Cerebellar cortex (tissue), 1 donor: ENCODE measurements around the gene TWNK.
A peak's percentile ranks its signal among the peaks of the same experiment; 100 is the strongest.

Experiments used
- DNase-seq: peaks from one replicate; pipeline ENCODE4 v3.0.0-alpha.2; 2015; ENCODE audit warnings: low spot score

Gene TWNK

GRCh38 chr10:101011517-101012423 lies 24.4 kb downstream of the TWNK start:
- peak; percentile 73 for DNase-seq

DNA sequence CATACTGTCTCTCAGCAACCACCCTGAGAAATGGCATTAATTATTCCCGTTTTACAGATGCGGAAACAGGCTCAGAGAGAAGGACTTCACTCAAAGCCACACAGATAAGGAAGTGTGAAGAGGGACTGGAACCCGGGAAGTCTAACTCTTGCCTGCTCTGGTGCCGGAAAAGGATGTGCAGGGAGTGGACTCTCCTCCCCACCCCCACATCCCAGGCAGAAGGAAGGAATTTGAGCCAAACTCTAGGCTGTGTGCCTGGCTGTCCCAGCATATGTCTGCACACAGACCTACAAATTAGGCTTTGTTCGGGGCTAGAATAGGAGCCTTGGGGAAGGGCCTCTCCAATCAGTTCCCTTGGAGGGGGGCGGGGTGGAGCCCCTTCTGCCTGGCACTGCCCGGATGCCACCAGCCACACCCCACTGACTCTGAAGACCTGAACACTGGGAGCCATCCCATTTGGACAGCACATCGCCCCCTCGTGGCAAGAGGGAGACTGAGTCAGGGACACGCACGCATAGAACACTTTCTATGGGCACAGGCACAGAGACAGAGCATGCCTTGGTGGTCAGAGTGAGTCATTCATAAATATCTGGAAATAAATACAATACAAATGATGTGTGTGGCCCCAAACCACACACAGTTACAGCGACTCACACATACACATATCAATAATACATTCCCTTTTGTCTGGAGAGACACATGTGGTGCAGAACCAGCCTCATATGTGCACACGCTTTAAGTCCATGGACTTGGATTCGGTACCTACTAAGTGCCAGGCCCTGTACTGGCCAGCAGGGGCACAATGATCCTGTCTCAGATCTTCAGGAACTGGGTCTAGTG lies 25.4 kb downstream of the TWNK start:
- DNase-seq, result peak; percentile 94

DNA sequence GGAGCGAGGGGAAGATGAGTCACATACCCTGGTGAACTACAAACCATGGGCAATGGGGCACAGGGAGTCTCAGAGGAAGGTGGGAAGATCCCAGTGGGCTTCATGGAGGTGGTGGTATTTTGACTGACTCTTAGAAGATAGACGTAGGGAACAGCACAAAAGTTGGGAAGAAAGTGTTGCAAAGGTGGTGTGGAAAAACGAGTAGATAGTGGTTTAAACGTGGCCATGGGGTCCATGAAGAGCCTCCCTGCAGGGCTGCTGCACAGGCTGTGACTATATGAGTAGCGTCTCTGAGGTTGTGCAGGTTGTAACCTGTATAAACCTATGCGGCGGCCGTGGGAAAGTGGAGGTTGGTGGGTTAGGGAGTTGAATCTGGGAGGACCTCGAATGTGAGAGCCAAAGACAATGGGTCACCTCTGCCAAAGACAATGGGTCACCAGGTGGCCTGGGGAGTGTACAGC lies 26.1 kb downstream of the TWNK start:
- no peak for DNase-seq

DNA sequence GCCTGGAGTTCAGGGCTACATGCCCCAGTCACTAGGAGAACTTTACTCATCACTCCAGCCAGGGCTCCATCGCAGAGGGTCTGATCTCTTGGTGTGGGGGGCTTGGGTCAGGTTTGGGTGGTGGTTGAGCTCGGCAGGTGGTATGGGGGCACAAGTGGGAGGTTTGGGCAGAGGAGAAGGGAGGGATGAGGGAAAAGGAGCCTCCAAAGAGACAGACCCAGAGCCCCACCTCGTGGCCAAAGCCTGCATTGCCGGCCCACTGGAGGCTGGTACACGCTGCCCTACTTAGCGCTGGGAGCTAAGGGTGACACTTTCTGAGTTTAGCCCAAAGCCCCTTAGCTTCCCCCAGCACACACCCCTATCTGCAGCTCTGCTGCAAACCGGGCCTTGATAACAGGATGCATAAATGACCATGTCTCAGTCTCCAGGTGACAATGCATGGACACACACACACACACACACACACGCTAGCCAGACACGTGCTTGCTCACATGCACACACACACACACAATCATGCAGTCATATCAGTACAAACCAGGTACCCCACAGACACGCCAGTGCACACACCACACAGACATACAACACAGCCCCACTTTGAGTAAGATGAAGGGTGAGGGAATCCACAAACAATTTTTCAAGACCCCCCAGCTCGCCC lies 27.0 kb downstream of the TWNK start:
- peak; percentile 82 for DNase-seq

DNA sequence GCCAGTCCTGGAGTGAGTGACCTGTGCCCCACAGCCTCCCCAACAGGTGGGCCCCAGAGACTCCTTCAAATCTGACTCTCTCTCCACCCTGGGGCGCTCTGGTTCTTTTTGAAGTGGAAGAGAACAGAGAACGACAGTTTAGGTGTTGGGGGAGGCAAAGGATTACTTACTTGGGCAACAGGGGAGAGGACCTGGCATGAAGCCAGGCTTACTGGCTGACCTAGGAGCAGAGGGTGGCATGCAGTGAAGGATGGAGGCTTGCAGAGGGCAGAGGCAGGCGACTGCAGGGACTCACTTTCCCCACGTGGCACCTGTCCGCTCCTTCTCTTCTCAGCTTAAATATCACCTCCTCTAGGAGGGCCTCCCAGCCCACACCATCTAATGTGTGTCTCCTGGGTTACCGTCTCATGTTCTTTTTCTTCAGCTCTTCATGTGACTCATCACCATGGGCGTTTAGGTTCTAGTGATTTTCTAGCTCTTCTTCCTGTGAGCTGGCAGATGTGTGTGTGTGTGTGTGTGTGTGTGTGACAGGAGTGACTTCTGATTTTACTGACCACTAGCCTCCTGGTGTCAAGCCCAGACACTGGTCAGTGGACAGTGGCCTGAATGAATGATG lies 27.7 kb downstream of the TWNK start:
- no peak for DNase-seq

- no peak for DNase-seq
These were observed 28.2 kb downstream of the TWNK start for GRCh38 chr10:101015582-101015973.

GRCh38 chr10:101016814-101017213 lies 29.5 kb downstream of the TWNK start:
- no peak for DNase-seq

GRCh38 chr10:101018118-101018599 lies 30.8 kb downstream of the TWNK start:
- no peak for DNase-seq

DNA sequence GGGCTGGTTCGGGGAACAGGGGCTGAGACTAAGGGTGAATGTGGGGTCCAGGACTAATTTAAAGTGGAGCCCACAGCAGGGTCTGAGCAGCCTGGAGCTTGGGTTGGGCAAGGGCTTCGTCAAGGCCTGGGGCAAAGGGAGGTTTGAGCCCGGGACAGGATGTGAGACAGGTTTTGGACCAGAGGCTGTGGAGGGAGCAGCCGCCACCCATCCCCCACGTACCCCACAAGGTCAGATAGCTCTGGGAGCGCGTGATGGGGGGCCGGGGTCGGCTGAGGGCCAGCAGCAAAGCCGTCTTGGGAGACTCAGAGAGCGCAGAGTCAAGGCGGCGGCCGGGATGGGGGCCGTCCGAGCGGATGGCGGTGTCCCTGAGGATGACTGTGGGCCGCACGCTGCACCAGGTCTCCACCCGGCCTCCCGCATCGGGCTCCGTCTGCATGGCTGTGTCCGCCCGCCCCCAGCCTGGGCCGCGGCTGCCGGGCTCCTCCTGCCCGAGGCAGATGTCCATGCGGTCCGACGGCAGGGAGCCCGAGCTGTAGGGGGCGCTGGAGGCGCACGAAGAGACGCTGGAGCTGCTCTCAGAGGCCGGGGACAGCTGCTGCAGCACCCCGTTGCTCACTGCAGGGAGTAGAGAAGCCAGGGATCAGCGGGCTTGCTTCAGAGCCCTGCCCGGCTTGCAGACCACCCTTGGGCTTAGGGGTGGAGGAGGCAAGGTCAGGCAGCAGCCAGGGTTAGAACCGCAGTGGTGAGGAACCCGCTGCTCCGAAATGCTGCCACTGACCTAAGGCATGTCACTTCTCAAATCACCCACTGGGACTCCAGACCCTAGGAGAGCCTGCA lies 31.5 kb downstream of the TWNK start:
- DNase-seq, result peak; percentile 77

- no peak for DNase-seq
These were observed 32.0 kb downstream of the TWNK start for GRCh38 chr10:101019440-101019703.

GRCh38 chr10:101020427-101021075 lies 33.2 kb downstream of the TWNK start:
- no peak for DNase-seq

DNA sequence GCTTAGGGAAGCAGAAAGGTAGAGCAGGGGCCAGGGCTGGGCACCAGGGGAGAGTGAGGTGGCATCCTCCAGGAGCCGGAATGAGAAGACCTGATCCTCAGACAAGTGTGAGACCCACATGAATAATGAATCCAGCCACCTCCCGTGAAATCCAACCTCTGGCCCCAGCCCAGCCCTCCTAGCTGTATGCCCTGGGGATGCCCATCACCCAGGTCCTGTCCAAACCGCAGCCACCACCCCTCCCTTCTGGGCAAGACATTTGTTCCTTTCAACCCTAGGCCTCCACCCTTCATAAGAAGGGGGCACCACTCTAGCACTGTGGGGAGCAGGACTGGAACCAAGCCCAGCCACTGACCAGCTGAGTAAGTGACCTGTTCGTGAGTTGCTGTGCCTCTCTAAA lies 33.9 kb downstream of the TWNK start:
- no peak for DNase-seq

GRCh38 chr10:101021692-101022251 lies 34.4 kb downstream of the TWNK start:
- no peak for DNase-seq

DNA sequence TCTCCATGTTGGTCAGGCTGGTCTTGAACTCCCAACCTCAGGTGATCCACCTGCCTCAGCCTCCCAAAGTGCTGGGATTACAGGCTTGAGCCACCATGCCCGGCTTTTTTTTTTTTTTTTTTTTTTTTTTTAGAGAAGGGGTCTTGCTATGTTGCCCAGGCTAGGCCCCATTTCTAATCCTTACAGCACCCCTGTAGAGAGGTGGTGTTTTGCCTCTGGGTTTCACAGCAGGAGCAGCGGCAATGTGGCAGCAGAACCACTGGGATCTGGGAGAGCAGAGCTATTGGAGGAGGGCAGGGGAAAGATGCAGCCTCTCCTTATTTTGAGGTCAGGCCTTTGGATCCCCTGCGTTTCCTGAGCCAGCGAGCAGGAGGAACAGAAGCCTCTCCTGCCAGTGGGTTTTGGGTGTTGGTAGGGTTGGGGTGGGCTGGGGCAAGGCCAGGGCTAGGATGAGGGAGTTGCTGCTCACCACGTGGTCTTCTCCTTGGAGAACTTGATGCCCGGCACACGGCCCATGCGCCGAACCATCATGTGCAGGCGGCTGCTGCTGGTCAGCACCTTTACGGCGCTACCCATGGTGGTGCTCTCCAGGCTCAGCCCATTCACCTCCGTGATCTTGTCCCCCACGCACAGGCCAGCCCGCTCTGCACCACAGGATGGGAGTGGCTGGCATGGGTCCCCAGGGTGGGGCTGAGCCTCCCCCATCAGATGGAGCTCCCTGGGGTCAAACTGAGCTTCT lies 35.8 kb downstream of the TWNK start:
- no peak for DNase-seq

GRCh38 chr10:101027106-101027720 lies 39.9 kb downstream of the TWNK start:
- DNase-seq, result no peak

GRCh38 chr10:101028446-101029337 lies 41.3 kb downstream of the TWNK start:
- no peak for DNase-seq

DNA sequence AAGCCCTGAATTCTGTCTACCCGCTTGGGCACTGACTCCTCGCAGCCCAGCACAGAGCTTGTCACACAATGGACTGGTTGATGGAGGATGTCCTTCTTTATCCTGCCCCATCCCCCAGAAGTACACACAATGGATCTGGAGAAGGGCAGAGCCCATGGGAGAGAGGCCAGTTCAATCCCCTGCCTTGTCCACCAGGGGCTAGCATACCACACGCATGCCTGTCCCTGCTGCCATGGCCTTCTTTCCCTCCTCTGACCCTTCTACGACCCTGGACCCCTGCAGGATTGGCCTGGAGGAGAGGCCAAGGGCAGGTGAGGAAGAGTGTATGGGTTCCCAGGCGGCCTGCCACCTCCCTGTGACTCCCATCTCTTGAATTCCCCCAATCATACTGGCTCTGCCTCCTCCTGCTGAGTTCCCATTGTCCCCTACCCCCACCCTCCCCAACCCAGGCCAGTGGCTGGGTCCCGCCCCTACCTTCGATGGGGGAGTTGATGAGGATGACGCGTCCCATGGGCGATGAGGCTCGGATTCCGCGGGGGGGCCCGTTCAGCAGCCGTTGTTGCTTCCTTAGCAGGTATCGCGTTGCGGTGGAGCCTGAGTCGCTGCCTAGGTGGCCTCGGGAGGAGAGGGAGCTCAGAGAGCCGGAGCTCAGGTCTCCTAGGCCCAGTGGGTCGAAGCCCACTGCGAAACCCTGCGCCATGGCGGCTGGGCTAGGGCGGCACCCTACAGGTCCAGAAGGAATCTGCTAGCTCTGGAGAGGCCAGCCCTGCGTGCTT lies 42.4 kb downstream of the TWNK start:
- no peak for DNase-seq
